ENCODE data around the gene NAA50. TPM values are rescaled to one million over a fixed set of nuclear protein-coding genes. Genes with fewer than 3 reads are reported as not detected.

Gene NAA50
- total and polyA plus RNA-seq, 2 donors (not counting 3 experiments of a cell fraction or from before 2014, with no cell fraction given), result 53.1 to 160 TPM

DNA sequence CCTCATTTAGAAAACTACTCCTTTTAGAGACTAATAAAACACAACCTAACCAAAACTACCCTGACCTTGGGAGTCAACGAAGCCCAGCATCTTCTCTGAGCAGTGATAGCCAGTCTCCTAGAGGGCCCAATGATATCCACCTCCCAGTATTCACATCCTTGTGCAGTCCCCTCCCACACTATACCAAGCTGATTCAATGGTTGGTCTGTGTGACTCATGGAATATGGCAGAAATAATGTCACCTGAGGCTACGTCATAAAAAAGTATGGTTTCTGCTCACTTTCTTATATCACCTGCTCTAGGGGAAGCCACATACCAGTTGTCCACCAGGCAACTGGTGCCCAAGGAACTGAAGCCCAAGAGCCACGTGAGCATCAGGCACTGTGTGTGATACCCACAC lies 28.2 kb downstream of the NAA50 start:
- DNase-seq (ENCODE audit: low read depth, low spot score), result no peak
- Histone ChIP-seq H3K27ac (ENCODE audit: insufficient read depth, low read depth, low read length) (no peak overlapping the region), H3K9me3 (replicated peaks; ENCODE audit: control insufficient read depth, insufficient read depth, low read length) (no peaks in the 10 kb centered on the region), H3K4me1 (ENCODE audit: control insufficient read depth, extremely low read depth, insufficient read depth, low read length) (no peaks in the 10 kb centered on the region), H3K36me3 (ENCODE audit: control insufficient read depth in 2 of 2, extremely low read depth in 1 of 2, insufficient read depth in 2 of 2, low read length in 2 of 2) (peaks cover 3 to 21% of the 10 kb centered on the region in 2 experiments), H3K9me1 (replicated peaks; ENCODE audit: control insufficient read depth, extremely low read depth, insufficient read depth, low read length) (no peaks in the 10 kb centered on the region), H3K4me2 (ENCODE audit: insufficient read depth, low read length) (no peak overlapping the region), H3K79me2 (ENCODE audit: control insufficient read depth, insufficient read depth, low read length) (no peaks in the 10 kb centered on the region), H3K4me3 (replicated peaks in 1 of 3; ENCODE audit: insufficient read depth in 1 of 3, low read depth in 1 of 3, low read length in 3 of 3) (no peak overlapping the region), H3K27me3 (ENCODE audit: control insufficient read depth in 2 of 2, insufficient read depth in 2 of 2, low read length in 2 of 2) (no peaks in the 10 kb centered on the region), H4K20me1 (replicated peaks; ENCODE audit: control insufficient read depth, extremely low read depth, insufficient read depth, low read length) (peaks cover 2% of the 10 kb centered on the region), H2AFZ (ENCODE audit: low read depth, low read length) (no peak overlapping the region), H3K9ac (replicated peaks; ENCODE audit: extremely low read depth, insufficient read depth, low read length) (no peak overlapping the region)
- ChIA-PET POLR2A (no interaction called here), CTCF (no interaction called here)
- no TSS peak for BruUV-seq (replicated peaks)
- no peak for FAIRE-seq
- dilution Hi-C loops (cut with MboI; ENCODE audit: extremely low pct_ligation_motif_present, low sequenced_read_pairs) (no loop called here), intact Hi-C loops (cut with micrococcal nuclease) (no loop called here)
- TF ChIP-seq EZH2 (IDR thresholded peaks at IDR 0.05; ENCODE audit: borderline replicate concordance, low read depth, low read length, severe bottlenecking) (no peak), GATA2 (IDR thresholded peaks at IDR 0.05; ENCODE audit: insufficient read depth, insufficient read length, low read depth, low read length) (no peak), JUN (IDR thresholded peaks at IDR 0.05; ENCODE audit: borderline replicate concordance, insufficient read depth, insufficient read length, low read depth) (no peak), POLR2AphosphoS5 (IDR thresholded peaks at IDR 0.05; ENCODE audit: insufficient read depth, low read depth, low read length) (no peak), POLR2A (IDR thresholded peaks at IDR 0.05; ENCODE audit: low read depth, low read length) (no peak), FOS (IDR thresholded peaks at IDR 0.05; ENCODE audit: borderline replicate concordance, insufficient read depth, low read length) (no peak), MYC (IDR thresholded peaks at IDR 0.05; ENCODE audit: low read depth, low read length) (no peak)
- TF ChIP-seq, protein P1, sequence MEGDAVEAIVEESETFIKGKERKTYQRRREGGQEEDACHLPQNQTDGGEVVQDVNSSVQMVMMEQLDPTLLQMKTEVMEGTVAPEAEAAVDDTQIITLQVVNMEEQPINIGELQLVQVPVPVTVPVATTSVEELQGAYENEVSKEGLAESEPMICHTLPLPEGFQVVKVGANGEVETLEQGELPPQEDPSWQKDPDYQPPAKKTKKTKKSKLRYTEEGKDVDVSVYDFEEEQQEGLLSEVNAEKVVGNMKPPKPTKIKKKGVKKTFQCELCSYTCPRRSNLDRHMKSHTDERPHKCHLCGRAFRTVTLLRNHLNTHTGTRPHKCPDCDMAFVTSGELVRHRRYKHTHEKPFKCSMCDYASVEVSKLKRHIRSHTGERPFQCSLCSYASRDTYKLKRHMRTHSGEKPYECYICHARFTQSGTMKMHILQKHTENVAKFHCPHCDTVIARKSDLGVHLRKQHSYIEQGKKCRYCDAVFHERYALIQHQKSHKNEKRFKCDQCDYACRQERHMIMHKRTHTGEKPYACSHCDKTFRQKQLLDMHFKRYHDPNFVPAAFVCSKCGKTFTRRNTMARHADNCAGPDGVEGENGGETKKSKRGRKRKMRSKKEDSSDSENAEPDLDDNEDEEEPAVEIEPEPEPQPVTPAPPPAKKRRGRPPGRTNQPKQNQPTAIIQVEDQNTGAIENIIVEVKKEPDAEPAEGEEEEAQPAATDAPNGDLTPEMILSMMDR (IDR thresholded peaks at IDR 0.05; ENCODE audit: extremely low read depth in 1 of 2, insufficient read depth in 1 of 2, low read depth in 1 of 2, low read length in 2 of 2), result no peak
- TF ChIP-seq, protein P2, sequence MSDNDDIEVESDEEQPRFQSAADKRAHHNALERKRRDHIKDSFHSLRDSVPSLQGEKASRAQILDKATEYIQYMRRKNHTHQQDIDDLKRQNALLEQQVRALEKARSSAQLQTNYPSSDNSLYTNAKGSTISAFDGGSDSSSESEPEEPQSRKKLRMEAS (IDR thresholded peaks at IDR 0.05; ENCODE audit: insufficient read depth, insufficient read length), result no peak
